HEK293T (cell line): ENCODE results near the gene SRP68.

ENCODE experiments used
- CTCF ChIA-PET: fragments of 350-600 bp; formaldehyde crosslinking; extraction: SDS; loops from one replicate; lab custom pipeline; 2021; ENCODE audit warnings: antibody characterized with exemption, inconsistent platforms; lab: Yijun Ruan, JAX
- POLR2A ChIA-PET: fragments of 350-600 bp; formaldehyde crosslinking; extraction: SDS; loops from one replicate; lab custom pipeline; 2020; ENCODE audit warnings: antibody characterized with exemption, inconsistent platforms; lab: Yijun Ruan, JAX
- DNase-seq: peaks from one replicate; pipeline ENCODE4 v3.0.0; 2012; ENCODE audit warnings: mixed read lengths; ENCODE audit errors: extremely low spot score
- ARNT ChIP-seq: fragments of 450-650 bp; IDR thresholded peaks from 2 replicates; pipeline ENCODE4 v1.6.1; 2017; ENCODE audit warnings: mild to moderate bottlenecking
- BHLHE40 ChIP-seq: fragments of 450-650 bp; IDR thresholded peaks from 2 replicates; pipeline ENCODE4 v1.6.1; 2016; ENCODE audit warnings: mild to moderate bottlenecking, moderate library complexity, borderline replicate concordance
- CTBP1 ChIP-seq: fragments of 450-650 bp; IDR thresholded peaks from 2 replicates; pipeline ENCODE4 v1.6.1; 2016; ENCODE audit warnings: borderline replicate concordance
- ELF4 ChIP-seq: fragments of 450-650 bp; IDR thresholded peaks from 2 replicates; pipeline ENCODE4 v1.6.1; 2017; ENCODE audit warnings: antibody characterized with exemption
- FOXA1 ChIP-seq: fragments of 450-650 bp; IDR thresholded peaks from 2 replicates; pipeline ENCODE4 v1.6.1; 2016; ENCODE audit warnings: mild to moderate bottlenecking
- FOXK2 ChIP-seq: fragments of 450-650 bp; IDR thresholded peaks from 2 replicates; pipeline ENCODE4 v1.6.1; 2016; ENCODE audit warnings: mild to moderate bottlenecking
- FOXM1 ChIP-seq: fragments of 450-650 bp; IDR thresholded peaks from 2 replicates; pipeline ENCODE4 v1.6.1; 2017; ENCODE audit warnings: mild to moderate bottlenecking, borderline replicate concordance
- HDGF ChIP-seq: fragments of 450-650 bp; IDR thresholded peaks from 2 replicates; pipeline ENCODE4 v1.6.1; 2017; ENCODE audit warnings: antibody characterized with exemption, borderline replicate concordance
- L3MBTL2 ChIP-seq: fragments of 450-650 bp; conservative IDR thresholded peaks from 2 replicates; pipeline ENCODE4 v1.6.1; 2016; ENCODE audit warnings: mild to moderate bottlenecking
- LEF1 ChIP-seq: fragments of 450-650 bp; IDR thresholded peaks from 2 replicates; pipeline ENCODE4 v1.6.1; 2017; ENCODE audit warnings: mild to moderate bottlenecking, borderline replicate concordance
- NFRKB ChIP-seq: fragments of 450-650 bp; IDR thresholded peaks from 2 replicates; pipeline ENCODE4 v1.6.1; 2016; ENCODE audit warnings: mild to moderate bottlenecking, moderate library complexity
- SP1 ChIP-seq: fragments of 450-650 bp; IDR thresholded peaks from 2 replicates; pipeline ENCODE4 v1.6.1; 2017
- SUZ12 ChIP-seq: fragments of 450-650 bp; IDR thresholded peaks from 2 replicates; pipeline ENCODE4 v1.6.1; 2016; ENCODE audit warnings: mild to moderate bottlenecking
- TARDBP ChIP-seq: fragments of 450-650 bp; IDR thresholded peaks from 2 replicates; pipeline ENCODE4 v1.6.1; 2016
- ZNF384 ChIP-seq: fragments of 450-650 bp; IDR thresholded peaks from 2 replicates; pipeline ENCODE4 v1.6.1; 2016
- TF ChIP-seq, protein P1 (sequence below): fragments of 450-650 bp; IDR thresholded peaks from 2 replicates; pipeline ENCODE4 v1.6.1; 2016

The SRP68 gene

GRCh38 chr17:76018801-76019200, 53.5 kb downstream of the SRP68 start:
- TF ChIP-seq L3MBTL2 (no peak), ARNT (no peak), HDGF (no peak), NFRKB (no peak), FOXA1 (no peak), FOXM1 (no peak), TARDBP (no peak), CTBP1 (no peak), FOXK2 (no peak), SP1 (no peak), ZNF384 (no peak), LEF1 (no peak), BHLHE40 (no peak), ELF4 (no peak), SUZ12 (no peak)
- TF ChIP-seq, protein P1, sequence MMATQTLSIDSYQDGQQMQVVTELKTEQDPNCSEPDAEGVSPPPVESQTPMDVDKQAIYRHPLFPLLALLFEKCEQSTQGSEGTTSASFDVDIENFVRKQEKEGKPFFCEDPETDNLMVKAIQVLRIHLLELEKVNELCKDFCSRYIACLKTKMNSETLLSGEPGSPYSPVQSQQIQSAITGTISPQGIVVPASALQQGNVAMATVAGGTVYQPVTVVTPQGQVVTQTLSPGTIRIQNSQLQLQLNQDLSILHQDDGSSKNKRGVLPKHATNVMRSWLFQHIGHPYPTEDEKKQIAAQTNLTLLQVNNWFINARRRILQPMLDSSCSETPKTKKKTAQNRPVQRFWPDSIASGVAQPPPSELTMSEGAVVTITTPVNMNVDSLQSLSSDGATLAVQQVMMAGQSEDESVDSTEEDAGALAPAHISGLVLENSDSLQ = no peak
- CTCF ChIA-PET = interaction anchor here (1.9 kb wide), 1 partner anchor 11 kb away, joined by 9 read pairs; no protein-coding TSS in a partner anchor
- POLR2A ChIA-PET = no interaction called here
- no peak for DNase-seq

DNA sequence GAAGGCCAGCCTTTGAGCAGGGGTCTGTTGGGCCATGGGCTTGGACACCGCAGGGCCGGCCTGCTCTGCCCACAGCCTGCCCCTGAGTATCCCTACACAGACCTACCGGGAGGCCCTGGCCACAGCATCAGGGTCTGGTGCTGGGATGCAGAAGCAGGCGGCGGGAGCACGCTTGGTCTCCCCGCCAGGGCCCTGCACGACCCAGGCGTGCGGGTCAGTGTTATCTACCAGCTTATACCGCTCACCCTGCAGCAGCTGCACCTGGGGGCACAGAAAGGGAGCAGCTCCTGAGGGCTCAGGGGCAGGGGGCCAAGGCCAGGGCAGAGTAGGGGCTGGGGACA, 54.0 kb downstream of the SRP68 start:
- ChIA-PET CTCF (interaction anchor here (1.9 kb wide), 1 partner anchor 11 kb away, joined by 9 read pairs; no protein-coding TSS in a partner anchor), POLR2A (no interaction called here)
- no peak for TF ChIP-seq NFRKB
- TF ChIP-seq LEF1 = no peak
- TF ChIP-seq L3MBTL2 = no peak
- no peak for TF ChIP-seq FOXK2
- no peak for TF ChIP-seq FOXA1
- no peak for TF ChIP-seq BHLHE40
- TF ChIP-seq FOXM1 = no peak
- no peak for TF ChIP-seq SUZ12
- no peak for TF ChIP-seq CTBP1
- no peak for TF ChIP-seq TARDBP
- no peak for TF ChIP-seq ZNF384
- no peak for DNase-seq

- ChIA-PET POLR2A (no interaction called here), CTCF (no interaction called here)
- no peak for TF ChIP-seq NFRKB
- TF ChIP-seq, protein P1 = no peak
- no peak for TF ChIP-seq SUZ12
- no peak for TF ChIP-seq FOXK2
- no peak for TF ChIP-seq ELF4
- no peak for TF ChIP-seq TARDBP
- no peak for TF ChIP-seq L3MBTL2
- TF ChIP-seq LEF1 = no peak
- no peak for TF ChIP-seq BHLHE40
- no peak for TF ChIP-seq ZNF384
- TF ChIP-seq FOXM1 = no peak
- no peak for TF ChIP-seq SP1
- TF ChIP-seq ARNT = no peak
- no peak for TF ChIP-seq FOXA1
- no peak for TF ChIP-seq CTBP1
- no peak for TF ChIP-seq HDGF
- DNase-seq = no peak
Measured at GRCh38 chr17:76017481-76018339, 54.6 kb downstream of the SRP68 start.

DNA sequence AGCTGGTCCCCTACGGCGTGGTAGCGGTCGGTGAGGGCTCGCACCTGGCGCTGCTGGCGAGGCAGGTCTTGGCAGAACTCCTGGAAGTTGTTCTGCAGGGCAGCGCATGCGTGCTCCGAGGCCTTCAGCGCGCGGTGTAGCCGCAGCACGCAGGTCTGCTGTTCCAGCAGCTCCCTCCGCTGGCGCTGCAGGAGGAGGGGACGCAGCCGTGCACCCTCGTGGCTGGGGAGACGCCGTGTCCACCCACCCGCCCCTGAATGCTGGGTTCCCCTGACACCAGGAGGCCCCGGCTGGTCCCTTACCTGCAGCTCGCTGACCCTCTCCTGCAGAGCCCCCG, 57.4 kb downstream of the SRP68 start:
- no peak for DNase-seq
- POLR2A ChIA-PET = interaction anchor here (1.9 to 2.4 kb wide), 2 partner anchors 57 to 89 kb away, joined by 6 read pairs; partner anchors contain the start of genes EXOC7 and SRP68

GRCh38 chr17:76014100-76014924, 58.0 kb downstream of the SRP68 start:
- TF ChIP-seq SP1 = no peak
- no peak for TF ChIP-seq ZNF384
- TF ChIP-seq ARNT = no peak
- TF ChIP-seq FOXK2 = no peak
- TF ChIP-seq LEF1 = no peak
- no peak for TF ChIP-seq TARDBP
- no peak for TF ChIP-seq FOXA1
- TF ChIP-seq BHLHE40 = no peak
- no peak for TF ChIP-seq SUZ12
- no peak for TF ChIP-seq CTBP1
- TF ChIP-seq L3MBTL2 = no peak
- no peak for TF ChIP-seq FOXM1
- TF ChIP-seq, protein P1 = no peak
- POLR2A ChIA-PET = interaction anchor here (0.8 to 2.4 kb wide), 5 partner anchors 8 to 109 kb away, joined by 3 to 6 read pairs (median 4); partner anchors contain the start of genes ACOX1, EXOC7, MRPL38 and SRP68
- CTCF ChIA-PET = interaction anchor here (0.5 to 1.7 kb wide), 26 partner anchors 9 to 265 kb away, joined by 3 to 15 read pairs (median 3); partner anchors contain the start of genes CDK3 and EXOC7
- peak; percentile 93 for DNase-seq

More for the DNA sequence above, 57.4 kb downstream of the SRP68 start:
- TF ChIP-seq HDGF (no peak), SP1 (no peak), FOXA1 (no peak), ELF4 (no peak), SUZ12 (no peak), L3MBTL2 (no peak), BHLHE40 (no peak), FOXM1 (no peak), ARNT (no peak), TARDBP (no peak), CTBP1 (no peak)
- CTCF ChIA-PET = interaction anchor here (0.7 to 1.7 kb wide), 20 partner anchors 8 to 265 kb away, joined by 3 to 15 read pairs (median 4); partner anchors contain the start of genes CDK3 and EXOC7
